Liver (tissue), 3 donors: ENCODE data around the gene ACOT13.

Experiments
- FOXA1 ChIP-seq: IDR thresholded peaks from 2 replicates; pipeline ENCODE4 v1.6.1; 2016; ENCODE audit warnings: antibody characterized with exemption
- GABPA ChIP-seq, 2 donors: IDR thresholded peaks in 1 of 2; conservative IDR thresholded peaks in 1 of 2; 2 replicates each; pipeline ENCODE4 v1.6.1; 2016; ENCODE audit warnings: antibody characterized with exemption in 2 of 2, mild to moderate bottlenecking in 1 of 2, moderate library complexity in 1 of 2
- JUND ChIP-seq, 2 donors: IDR thresholded peaks; 2 replicates each; pipeline ENCODE4 v1.6.1; 2016; ENCODE audit warnings: antibody characterized with exemption in 2 of 2
- RAD21 ChIP-seq, 2 donors: IDR thresholded peaks; 2 replicates each; pipeline ENCODE4 v1.6.1; 2016; ENCODE audit warnings: antibody characterized with exemption in 2 of 2, mild to moderate bottlenecking in 2 of 2
- RXRA ChIP-seq, 2 donors: IDR thresholded peaks; 2 replicates each; pipeline ENCODE4 v1.6.1; 2017 to 2018; ENCODE audit warnings: antibody characterized with exemption in 2 of 2, mild to moderate bottlenecking in 1 of 2
- SP1 ChIP-seq: IDR thresholded peaks from 2 replicates; pipeline ENCODE4 v1.6.1; 2018; ENCODE audit warnings: antibody characterized with exemption, mild to moderate bottlenecking
- TAF1 ChIP-seq: conservative IDR thresholded peaks from 2 replicates; pipeline ENCODE4 v1.6.1; 2016; ENCODE audit warnings: antibody characterized with exemption, mild to moderate bottlenecking
- YY1 ChIP-seq: IDR thresholded peaks from 2 replicates; pipeline ENCODE4 v1.6.1; 2016; ENCODE audit warnings: antibody characterized with exemption, mild to moderate bottlenecking
- TF ChIP-seq, protein P1 (sequence below): fragments of 150-350 bp; IDR thresholded peaks from 2 replicates; pipeline ENCODE4 v1.5.1; 2017; ENCODE audit warnings: improper control_type of control experiment, low read depth, low read length; ENCODE audit not compliant: missing input control
- TF ChIP-seq, protein P2 (sequence below): IDR thresholded peaks from 2 replicates; pipeline ENCODE4 v1.6.1; 2016; ENCODE audit warnings: antibody characterized with exemption, mild to moderate bottlenecking
- TF ChIP-seq, protein P3 (sequence below): IDR thresholded peaks from 2 replicates; pipeline ENCODE4 v1.6.1; 2016; ENCODE audit warnings: antibody characterized with exemption
- donor health status: healthy.
- donor health status: healthy.

DNA sequence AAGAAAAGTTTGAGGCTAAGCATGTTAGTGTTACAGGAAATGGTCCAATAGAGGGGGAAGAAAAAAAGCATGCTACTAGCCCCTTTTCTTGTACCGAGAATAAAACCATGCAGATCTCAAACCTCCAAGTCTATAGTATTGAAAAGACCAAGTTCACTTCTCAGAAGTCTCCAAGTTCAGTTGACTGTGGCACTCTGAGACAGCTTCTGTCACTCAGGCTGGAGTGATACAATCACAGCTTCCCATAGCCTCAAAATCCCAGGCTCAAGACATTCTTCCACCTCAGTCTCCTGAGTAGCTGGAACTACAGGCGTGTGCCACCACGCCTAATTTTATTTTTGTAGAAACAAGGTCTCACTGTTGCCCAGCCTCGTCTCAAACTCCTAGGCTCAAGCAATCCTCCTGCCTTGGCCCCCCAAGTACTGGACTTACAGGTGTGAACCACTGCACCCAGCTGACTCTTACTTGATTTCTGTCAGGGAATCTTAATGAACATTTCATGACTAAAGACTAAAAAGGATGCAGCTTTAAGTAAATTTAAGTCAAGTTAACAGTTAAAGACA, 35.9 kb downstream of the ACOT13 start:
- TF ChIP-seq YY1 (no peak), RXRA (IDR thresholded peaks at IDR 0.05) (no peak), SP1 (no peak), JUND (IDR thresholded peaks at IDR 0.05) (no peak), FOXA1 (no peak), TAF1 (no peak), RAD21 (IDR thresholded peaks at IDR 0.05) (no peak), GABPA (IDR thresholded peaks at IDR 0.05 in 1 of 2, conservative IDR thresholded peaks at IDR 0.05 in 1 of 2) (no peak)
- TF ChIP-seq, protein P1, sequence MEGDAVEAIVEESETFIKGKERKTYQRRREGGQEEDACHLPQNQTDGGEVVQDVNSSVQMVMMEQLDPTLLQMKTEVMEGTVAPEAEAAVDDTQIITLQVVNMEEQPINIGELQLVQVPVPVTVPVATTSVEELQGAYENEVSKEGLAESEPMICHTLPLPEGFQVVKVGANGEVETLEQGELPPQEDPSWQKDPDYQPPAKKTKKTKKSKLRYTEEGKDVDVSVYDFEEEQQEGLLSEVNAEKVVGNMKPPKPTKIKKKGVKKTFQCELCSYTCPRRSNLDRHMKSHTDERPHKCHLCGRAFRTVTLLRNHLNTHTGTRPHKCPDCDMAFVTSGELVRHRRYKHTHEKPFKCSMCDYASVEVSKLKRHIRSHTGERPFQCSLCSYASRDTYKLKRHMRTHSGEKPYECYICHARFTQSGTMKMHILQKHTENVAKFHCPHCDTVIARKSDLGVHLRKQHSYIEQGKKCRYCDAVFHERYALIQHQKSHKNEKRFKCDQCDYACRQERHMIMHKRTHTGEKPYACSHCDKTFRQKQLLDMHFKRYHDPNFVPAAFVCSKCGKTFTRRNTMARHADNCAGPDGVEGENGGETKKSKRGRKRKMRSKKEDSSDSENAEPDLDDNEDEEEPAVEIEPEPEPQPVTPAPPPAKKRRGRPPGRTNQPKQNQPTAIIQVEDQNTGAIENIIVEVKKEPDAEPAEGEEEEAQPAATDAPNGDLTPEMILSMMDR, result no peak
- TF ChIP-seq, protein P2, sequence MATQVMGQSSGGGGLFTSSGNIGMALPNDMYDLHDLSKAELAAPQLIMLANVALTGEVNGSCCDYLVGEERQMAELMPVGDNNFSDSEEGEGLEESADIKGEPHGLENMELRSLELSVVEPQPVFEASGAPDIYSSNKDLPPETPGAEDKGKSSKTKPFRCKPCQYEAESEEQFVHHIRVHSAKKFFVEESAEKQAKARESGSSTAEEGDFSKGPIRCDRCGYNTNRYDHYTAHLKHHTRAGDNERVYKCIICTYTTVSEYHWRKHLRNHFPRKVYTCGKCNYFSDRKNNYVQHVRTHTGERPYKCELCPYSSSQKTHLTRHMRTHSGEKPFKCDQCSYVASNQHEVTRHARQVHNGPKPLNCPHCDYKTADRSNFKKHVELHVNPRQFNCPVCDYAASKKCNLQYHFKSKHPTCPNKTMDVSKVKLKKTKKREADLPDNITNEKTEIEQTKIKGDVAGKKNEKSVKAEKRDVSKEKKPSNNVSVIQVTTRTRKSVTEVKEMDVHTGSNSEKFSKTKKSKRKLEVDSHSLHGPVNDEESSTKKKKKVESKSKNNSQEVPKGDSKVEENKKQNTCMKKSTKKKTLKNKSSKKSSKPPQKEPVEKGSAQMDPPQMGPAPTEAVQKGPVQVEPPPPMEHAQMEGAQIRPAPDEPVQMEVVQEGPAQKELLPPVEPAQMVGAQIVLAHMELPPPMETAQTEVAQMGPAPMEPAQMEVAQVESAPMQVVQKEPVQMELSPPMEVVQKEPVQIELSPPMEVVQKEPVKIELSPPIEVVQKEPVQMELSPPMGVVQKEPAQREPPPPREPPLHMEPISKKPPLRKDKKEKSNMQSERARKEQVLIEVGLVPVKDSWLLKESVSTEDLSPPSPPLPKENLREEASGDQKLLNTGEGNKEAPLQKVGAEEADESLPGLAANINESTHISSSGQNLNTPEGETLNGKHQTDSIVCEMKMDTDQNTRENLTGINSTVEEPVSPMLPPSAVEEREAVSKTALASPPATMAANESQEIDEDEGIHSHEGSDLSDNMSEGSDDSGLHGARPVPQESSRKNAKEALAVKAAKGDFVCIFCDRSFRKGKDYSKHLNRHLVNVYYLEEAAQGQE, result no peak
- TF ChIP-seq, protein P3, sequence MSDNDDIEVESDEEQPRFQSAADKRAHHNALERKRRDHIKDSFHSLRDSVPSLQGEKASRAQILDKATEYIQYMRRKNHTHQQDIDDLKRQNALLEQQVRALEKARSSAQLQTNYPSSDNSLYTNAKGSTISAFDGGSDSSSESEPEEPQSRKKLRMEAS, result no peak
